NCI-H1694 (cell line): ENCODE data around the gene HNRNPF.
A peak's percentile ranks its signal among the peaks of the same experiment; 100 is the strongest.
"Not testable (repeated sequence)": the region's sequence is repeated elsewhere in the genome, so short reads cannot be mapped to it uniquely, and the experiment has no call there.

Experiments
- DNase-seq: peaks from one replicate; lab custom pipeline; 2025; lab: John Stamatoyannopoulos, UW

HNRNPF gene

GRCh38 chr10:43396061-43396927 lies 12.7 kb downstream of the HNRNPF start:
- peak; percentile 48 for DNase-seq

- no peak for DNase-seq
Observed at GRCh38 chr10:43395571-43396060, 13.4 kb downstream of the HNRNPF start.

GRCh38 chr10:43394868-43395267 lies 14.1 kb downstream of the HNRNPF start:
- no peak for DNase-seq

GRCh38 chr10:43393606-43394360 lies 15.2 kb downstream of the HNRNPF start:
- no peak for DNase-seq

- not testable (repeated sequence) for DNase-seq
Observed at GRCh38 chr10:43393186-43393585, 15.8 kb downstream of the HNRNPF start.

- DNase-seq = no peak
Observed at GRCh38 chr10:43392748-43393147, 16.2 kb downstream of the HNRNPF start.

- no peak for DNase-seq
Observed at GRCh38 chr10:43391496-43391895, 17.5 kb downstream of the HNRNPF start.

- peak; percentile 19 for DNase-seq
Observed at GRCh38 chr10:43390759-43391158, 18.2 kb downstream of the HNRNPF start.

GRCh38 chr10:43390333-43390732 lies 18.7 kb downstream of the HNRNPF start:
- DNase-seq = no peak

GRCh38 chr10:43389867-43390266 lies 19.1 kb downstream of the HNRNPF start:
- no peak for DNase-seq

- no peak for DNase-seq
Observed at GRCh38 chr10:43387678-43388032, 21.3 kb downstream of the HNRNPF start.

GRCh38 chr10:43386981-43387677 lies 21.9 kb downstream of the HNRNPF start:
- no peak for DNase-seq

GRCh38 chr10:43386549-43386948 lies 22.4 kb downstream of the HNRNPF start:
- DNase-seq = no peak

- no peak for DNase-seq
Observed at GRCh38 chr10:43385412-43386004, 23.5 kb downstream of the HNRNPF start.

- DNase-seq = no peak
Observed at GRCh38 chr10:43384252-43385221, 24.4 kb downstream of the HNRNPF start.

GRCh38 chr10:43383204-43383971 lies 25.6 kb downstream of the HNRNPF start:
- no peak for DNase-seq

- no peak for DNase-seq
Observed at GRCh38 chr10:43380610-43381222, 28.3 kb downstream of the HNRNPF start.

- no peak for DNase-seq
Observed at GRCh38 chr10:43377424-43377883, 31.5 kb downstream of the HNRNPF start.

GRCh38 chr10:43376828-43377423 lies 32.1 kb downstream of the HNRNPF start:
- no peak for DNase-seq
